GM12878 (cell line): Measurements from ENCODE around the gene ARL6IP5.

Source experiments
- ATF7 ChIP-seq: fragments of 450-650 bp; IDR thresholded peaks from 2 replicates; pipeline ENCODE4 v1.6.1; 2016; ENCODE audit warnings: low read depth, mild to moderate bottlenecking
- JUNB ChIP-seq: IDR thresholded peaks from 2 replicates; pipeline ENCODE4 v1.6.1; 2016; ENCODE audit warnings: antibody characterized with exemption, mild to moderate bottlenecking
- JUND ChIP-seq: IDR thresholded peaks from 2 replicates; pipeline ENCODE4 v1.6.1; 2012; ENCODE audit warnings: low read depth, mild to moderate bottlenecking, low read length, improper control_type of control experiment, moderate library complexity
- NFYB ChIP-seq: IDR thresholded peaks from 2 replicates; pipeline ENCODE4 v1.6.1; 2011; ENCODE audit warnings: low read depth, mild to moderate bottlenecking, low read length, improper control_type of control experiment, moderate library complexity; ENCODE audit not compliant: insufficient read depth
- PML ChIP-seq: IDR thresholded peaks from 2 replicates; pipeline ENCODE4 v1.6.1; 2012; ENCODE audit warnings: low read length, inconsistent platforms
- STAT1 ChIP-seq: fragments of 450-650 bp; conservative IDR thresholded peaks from 2 replicates; pipeline ENCODE4 v1.6.1; 2014; ENCODE audit warnings: antibody characterized with exemption, mild to moderate bottlenecking
- TAF1 ChIP-seq: IDR thresholded peaks from 2 replicates; pipeline ENCODE4 v1.6.1; 2011; ENCODE audit warnings: mild to moderate bottlenecking, low read depth, low read length, borderline replicate concordance
- ZNF274 ChIP-seq: IDR thresholded peaks from one replicate; pipeline ENCODE4 v1.8.0; 2011; ENCODE audit not compliant: insufficient read length, insufficient read depth
- TF ChIP-seq, protein P1 (sequence below), 3 experiments: IDR thresholded peaks in 2 of 3; conservative IDR thresholded peaks in 1 of 3; 2 replicates each; pipeline ENCODE4 v1.5.1; 2011; ENCODE audit warnings: low read depth in 3 of 3, low read length in 3 of 3, mild to moderate bottlenecking in 3 of 3, control low read depth in 2 of 3, moderate library complexity in 2 of 3, inconsistent platforms in 1 of 3, mixed read lengths in 1 of 3; ENCODE audit not compliant: control insufficient read depth in 2 of 3, insufficient read depth in 1 of 3; ENCODE audit errors: extremely low read depth in 1 of 3
- TF ChIP-seq, protein P2 (sequence below): IDR thresholded peaks from 2 replicates; pipeline ENCODE4 v1.6.1; 2012; ENCODE audit warnings: mild to moderate bottlenecking, low read depth, low read length

DNA sequence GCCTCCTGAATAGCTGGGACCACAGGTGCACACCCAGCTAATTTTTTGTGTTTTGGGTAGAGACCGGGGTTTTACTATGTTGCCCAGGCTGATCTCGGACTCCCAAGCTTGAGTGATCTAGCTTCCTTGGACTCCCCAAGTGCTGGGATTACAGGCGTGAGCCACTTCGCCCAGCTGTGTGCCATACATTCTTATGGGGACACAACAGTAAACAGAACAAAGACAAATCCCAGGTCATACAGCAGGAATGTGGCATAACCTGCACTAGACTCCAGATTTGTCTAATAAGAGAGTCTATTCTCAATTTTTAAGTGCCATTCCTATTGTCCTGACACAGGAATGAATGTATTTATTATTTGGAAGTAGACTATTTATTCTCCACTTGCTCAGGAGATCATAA is 17.6 kb downstream of the ARL6IP5 start:
- TF ChIP-seq, protein P1, sequence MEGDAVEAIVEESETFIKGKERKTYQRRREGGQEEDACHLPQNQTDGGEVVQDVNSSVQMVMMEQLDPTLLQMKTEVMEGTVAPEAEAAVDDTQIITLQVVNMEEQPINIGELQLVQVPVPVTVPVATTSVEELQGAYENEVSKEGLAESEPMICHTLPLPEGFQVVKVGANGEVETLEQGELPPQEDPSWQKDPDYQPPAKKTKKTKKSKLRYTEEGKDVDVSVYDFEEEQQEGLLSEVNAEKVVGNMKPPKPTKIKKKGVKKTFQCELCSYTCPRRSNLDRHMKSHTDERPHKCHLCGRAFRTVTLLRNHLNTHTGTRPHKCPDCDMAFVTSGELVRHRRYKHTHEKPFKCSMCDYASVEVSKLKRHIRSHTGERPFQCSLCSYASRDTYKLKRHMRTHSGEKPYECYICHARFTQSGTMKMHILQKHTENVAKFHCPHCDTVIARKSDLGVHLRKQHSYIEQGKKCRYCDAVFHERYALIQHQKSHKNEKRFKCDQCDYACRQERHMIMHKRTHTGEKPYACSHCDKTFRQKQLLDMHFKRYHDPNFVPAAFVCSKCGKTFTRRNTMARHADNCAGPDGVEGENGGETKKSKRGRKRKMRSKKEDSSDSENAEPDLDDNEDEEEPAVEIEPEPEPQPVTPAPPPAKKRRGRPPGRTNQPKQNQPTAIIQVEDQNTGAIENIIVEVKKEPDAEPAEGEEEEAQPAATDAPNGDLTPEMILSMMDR (IDR thresholded peaks at IDR 0.05 in 2 of 3, conservative IDR thresholded peaks at IDR 0.05 in 1 of 3; ENCODE audit: control insufficient read depth in 2 of 3, extremely low read depth in 1 of 3, insufficient read depth in 1 of 3, low read depth in 3 of 3, low read length in 3 of 3), result no peak
- TF ChIP-seq JUNB, result no peak
- TF ChIP-seq STAT1, result no peak
- TF ChIP-seq, protein P2, sequence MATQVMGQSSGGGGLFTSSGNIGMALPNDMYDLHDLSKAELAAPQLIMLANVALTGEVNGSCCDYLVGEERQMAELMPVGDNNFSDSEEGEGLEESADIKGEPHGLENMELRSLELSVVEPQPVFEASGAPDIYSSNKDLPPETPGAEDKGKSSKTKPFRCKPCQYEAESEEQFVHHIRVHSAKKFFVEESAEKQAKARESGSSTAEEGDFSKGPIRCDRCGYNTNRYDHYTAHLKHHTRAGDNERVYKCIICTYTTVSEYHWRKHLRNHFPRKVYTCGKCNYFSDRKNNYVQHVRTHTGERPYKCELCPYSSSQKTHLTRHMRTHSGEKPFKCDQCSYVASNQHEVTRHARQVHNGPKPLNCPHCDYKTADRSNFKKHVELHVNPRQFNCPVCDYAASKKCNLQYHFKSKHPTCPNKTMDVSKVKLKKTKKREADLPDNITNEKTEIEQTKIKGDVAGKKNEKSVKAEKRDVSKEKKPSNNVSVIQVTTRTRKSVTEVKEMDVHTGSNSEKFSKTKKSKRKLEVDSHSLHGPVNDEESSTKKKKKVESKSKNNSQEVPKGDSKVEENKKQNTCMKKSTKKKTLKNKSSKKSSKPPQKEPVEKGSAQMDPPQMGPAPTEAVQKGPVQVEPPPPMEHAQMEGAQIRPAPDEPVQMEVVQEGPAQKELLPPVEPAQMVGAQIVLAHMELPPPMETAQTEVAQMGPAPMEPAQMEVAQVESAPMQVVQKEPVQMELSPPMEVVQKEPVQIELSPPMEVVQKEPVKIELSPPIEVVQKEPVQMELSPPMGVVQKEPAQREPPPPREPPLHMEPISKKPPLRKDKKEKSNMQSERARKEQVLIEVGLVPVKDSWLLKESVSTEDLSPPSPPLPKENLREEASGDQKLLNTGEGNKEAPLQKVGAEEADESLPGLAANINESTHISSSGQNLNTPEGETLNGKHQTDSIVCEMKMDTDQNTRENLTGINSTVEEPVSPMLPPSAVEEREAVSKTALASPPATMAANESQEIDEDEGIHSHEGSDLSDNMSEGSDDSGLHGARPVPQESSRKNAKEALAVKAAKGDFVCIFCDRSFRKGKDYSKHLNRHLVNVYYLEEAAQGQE, result no peak
- no peak for TF ChIP-seq ATF7
- no peak for TF ChIP-seq ZNF274
- TF ChIP-seq NFYB, result no peak
- TF ChIP-seq PML, result no peak
- no peak for TF ChIP-seq TAF1
- no peak for TF ChIP-seq JUND
